OCI-LY7 (cell line): ENCODE data around the gene ADAMTS2. TPM values are rescaled to one million over a fixed set of nuclear protein-coding genes. Genes with fewer than 3 reads are reported as not detected.

Experiments
- BruUV-seq: library from RNA; stranded (reverse); fragments of 400-500 nt; replicated peaks from 2 replicates; lab custom pipeline; 2021; lab: Mats Ljungman, UMichigan
- CTCF ChIA-PET: fragments of 300-600 bp; sonication (Branson Sonifier 250); formaldehyde crosslinking; loops from one replicate; lab custom pipeline; 2022; ENCODE audit warnings: antibody characterized with exemption; ENCODE audit not compliant: unreplicated experiment; lab: Charles Lee
- POLR2A ChIA-PET: fragments of 300-600 bp; sonication (Branson Sonifier 250); formaldehyde crosslinking; loops from one replicate; lab custom pipeline; 2022; ENCODE audit warnings: antibody characterized with exemption; lab: Charles Lee
- DNase-seq: peaks from one replicate; pipeline ENCODE4 v3.0.0-alpha.2; 2015; ENCODE audit warnings: low spot score
- H2AFZ ChIP-seq: fragments of 200-600 bp; sonication (generic), shearing (Covaris generic); 2 replicates; pipeline ENCODE4 v1.6.1; 2014; ENCODE audit warnings: mild to moderate bottlenecking, antibody characterized with exemption, low read length, moderate library complexity
- H3K27ac ChIP-seq: fragments of 200-600 bp; sonication (generic); 2 replicates; pipeline ENCODE4 v1.5.1; 2014; ENCODE audit warnings: mixed run types, low read depth, mild to moderate bottlenecking, moderate library complexity, low read length, inconsistent platforms; ENCODE audit not compliant: poor library complexity, severe bottlenecking
- H3K36me3 ChIP-seq: fragments of 200-600 bp; sonication (generic); 2 replicates; pipeline ENCODE4 v1.6.1; 2014; ENCODE audit warnings: mild to moderate bottlenecking, antibody characterized with exemption, low read length, moderate library complexity, mixed read lengths; ENCODE audit not compliant: insufficient read depth
- H3K4me1 ChIP-seq: fragments of 200-600 bp; sonication (generic); 2 replicates; pipeline ENCODE4 v1.5.1; 2014; ENCODE audit warnings: mild to moderate bottlenecking, low read length; ENCODE audit not compliant: insufficient read depth, poor library complexity, severe bottlenecking
- H3K4me2 ChIP-seq: fragments of 200-600 bp; sonication (generic); 2 replicates; pipeline ENCODE4 v1.6.1; 2014; ENCODE audit warnings: mild to moderate bottlenecking, low read length
- H3K4me3 ChIP-seq: fragments of 200-600 bp; sonication (generic); 2 replicates; pipeline ENCODE4 v1.5.1; 2014; ENCODE audit warnings: mild to moderate bottlenecking, low read depth, low read length; ENCODE audit not compliant: poor library complexity, severe bottlenecking
- H3K79me2 ChIP-seq: fragments of 200-600 bp; sonication (generic); 2 replicates; pipeline ENCODE4 v1.6.1; 2016; ENCODE audit warnings: low read depth, mild to moderate bottlenecking, low read length, moderate library complexity, mixed read lengths; ENCODE audit not compliant: insufficient read depth
- H3K9me2 ChIP-seq: fragments of 200-600 bp; sonication (generic); 2 replicates; pipeline ENCODE4 v1.6.1; 2016; ENCODE audit warnings: mild to moderate bottlenecking, low read length, mixed read lengths; ENCODE audit not compliant: insufficient read depth
- H3K9me3 ChIP-seq: fragments of 200-600 bp; sonication (generic); 2 replicates; pipeline ENCODE4 v1.6.1; 2014; ENCODE audit warnings: mild to moderate bottlenecking, mixed run types, low read length, mixed read lengths
- H4K20me1 ChIP-seq: fragments of 200-600 bp; sonication (generic); 2 replicates; pipeline ENCODE4 v1.6.1; 2014; ENCODE audit warnings: mild to moderate bottlenecking, antibody characterized with exemption, low read length, moderate library complexity, mixed read lengths; ENCODE audit not compliant: insufficient read depth
- CTCF ChIP-seq: fragments of 200-600 bp; sonication (generic); conservative IDR thresholded peaks from 2 replicates; pipeline ENCODE4 v1.5.1; 2014; ENCODE audit warnings: mild to moderate bottlenecking, antibody characterized with exemption, low read length, moderate library complexity, mixed read lengths
- EZH2phosphoT487 ChIP-seq: fragments of 200-600 bp; sonication (generic); IDR thresholded peaks from 2 replicates; pipeline ENCODE4 v1.6.1; 2018; ENCODE audit warnings: low read depth, borderline replicate concordance, mild to moderate bottlenecking, mixed run types, antibody characterized with exemption, low read length, moderate library complexity, mixed read lengths
- intact Hi-C: fragments of 100-400 bp; cut with micrococcal nuclease; formaldehyde crosslinking; loops from one replicate; pipeline ENCODE4 v1.10.0; 2022; ENCODE audit not compliant: unreplicated experiment
- total RNA-seq, 2 experiments: library from RNA; depleted of rRNA in 1 of 2; stranded (reverse); fragments of >200 nt in 1 of 2; shearing (Covaris generic) in 1 of 2; gene quantifications; 2 replicates each; pipeline ENCODE4 v1.2.3, GENCODE V29; 2014 to 2022

Gene ADAMTS2
- total RNA-seq, 2 experiments from 2014 or later, result not detected

GRCh38 chr5:179267071-179267670 lies 78.1 kb downstream of the ADAMTS2 start:
- Histone ChIP-seq H4K20me1 (no peaks in the 10 kb centered on the region), H2AFZ (no peak overlapping the region), H3K9me2 (no peaks in the 10 kb centered on the region), H3K4me3 (no peak overlapping the region), H3K4me1 (no peaks in the 10 kb centered on the region), H3K36me3 (no peaks in the 10 kb centered on the region), H3K9me3 (no peaks in the 10 kb centered on the region), H3K79me2 (no peaks in the 10 kb centered on the region), H3K4me2 (no peak overlapping the region), H3K27ac (no peak overlapping the region)
- ChIA-PET CTCF (no interaction called here), POLR2A (no interaction called here)
- no peak for DNase-seq
- TF ChIP-seq CTCF (no peak), EZH2phosphoT487 (no peak)
- intact Hi-C loops, result no loop called here
- BruUV-seq, result no TSS peak

- POLR2A ChIA-PET, result no interaction called here
- Histone ChIP-seq H3K79me2 (no peaks in the 10 kb centered on the region), H3K4me3 (no peak overlapping the region), H3K27ac (no peak overlapping the region), H4K20me1 (no peaks in the 10 kb centered on the region), H3K9me2 (no peaks in the 10 kb centered on the region), H2AFZ (no peak overlapping the region), H3K9me3 (no peaks in the 10 kb centered on the region), H3K4me2 (no peak overlapping the region), H3K36me3 (no peaks in the 10 kb centered on the region), H3K4me1 (no peaks in the 10 kb centered on the region)
- BruUV-seq, result no TSS peak
- CTCF ChIA-PET, result no interaction called here
- intact Hi-C loops, result no loop called here
- TF ChIP-seq EZH2phosphoT487 (no peak), CTCF (no peak)
- no peak for DNase-seq
Measured at GRCh38 chr5:179266291-179267070, 78.8 kb downstream of the ADAMTS2 start.
